Measurements from ENCODE around the gene R3HCC1L.
"Not testable (repeated sequence)": the region's sequence is repeated elsewhere in the genome, so short reads cannot be mapped to it uniquely, and the experiment has no call there.

- not testable (repeated sequence) for TF ChIP-seq POLR2A, CTCF (IDR thresholded peaks at IDR 0.05)
These were observed 18.3 kb downstream of the R3HCC1L start for GRCh38 chr10:98152778-98153177.
